ENCODE results near the gene FDX1. TPM values are rescaled to one million over a fixed set of nuclear protein-coding genes. Genes with fewer than 3 reads are reported as not detected.

Gene FDX1
- total and polyA plus RNA-seq, 2 of the 13 experiments (the other 11 are each of a cell fraction or from before 2014, with no cell fraction given), result 4.5 to 13.1 TPM

- TF ChIP-seq ZNF691 (CRISPR knock-in tag; IDR thresholded peaks at IDR 0.05; ENCODE audit: borderline replicate concordance, low read depth) (0 out of 2 replicates have a peak, but pooled peaks have one; percentile 10), SNAPC2 (CRISPR knock-in tag; IDR thresholded peaks at IDR 0.05) (0 out of 2 replicates have a peak, but pooled peaks have one; percentile 25), FOXJ3 (CRISPR knock-in tag; IDR thresholded peaks at IDR 0.05; ENCODE audit: borderline replicate concordance) (no peak), ZNF616 (CRISPR knock-in tag; IDR thresholded peaks at IDR 0.05; ENCODE audit: low read depth) (0 out of 2 replicates have a peak, but pooled peaks have one; percentile 9), ZNF768 (CRISPR knock-in tag; IDR thresholded peaks at IDR 0.05) (no peak), RARG (CRISPR knock-in tag; IDR thresholded peaks at IDR 0.05; ENCODE audit: low read depth) (no peak), ZNF567 (CRISPR knock-in tag; IDR thresholded peaks at IDR 0.05; ENCODE audit: borderline replicate concordance) (no peak; the same call in 1 of the 2 replicates), ZNF839 (CRISPR knock-in tag; IDR thresholded peaks at IDR 0.05; ENCODE audit: borderline replicate concordance) (no peak), ZNF350 (CRISPR knock-in tag; IDR thresholded peaks at IDR 0.05; ENCODE audit: borderline replicate concordance, low read depth) (0 out of 2 replicates have a peak, but pooled peaks have one; percentile 21), BCL6 (CRISPR knock-in tag; IDR thresholded peaks at IDR 0.05) (peak; percentile 28; the same call in 1 of the 2 replicates), ZNF282 (IDR thresholded peaks at IDR 0.05; ENCODE audit: partially characterized antibody) (no peak), ZNF687 (CRISPR knock-in tag; IDR thresholded peaks at IDR 0.05) (peak; percentile 73), CREM (IDR thresholded peaks at IDR 0.05) (no peak), CREM (CRISPR knock-in tag; IDR thresholded peaks at IDR 0.05) (no peak), ZNF775 (CRISPR knock-in tag; IDR thresholded peaks at IDR 0.05; ENCODE audit: borderline replicate concordance) (no peak), NFE2L2 (IDR thresholded peaks at IDR 0.05; ENCODE audit: low read length) (no peak), ZNF33B (CRISPR knock-in tag; IDR thresholded peaks at IDR 0.05) (0 out of 2 replicates have a peak, but pooled peaks have one; percentile 63), HDAC2 (CRISPR knock-in tag; IDR thresholded peaks at IDR 0.05) (0 out of 2 replicates have a peak, but pooled peaks have one; percentile 33), NFKBIZ (CRISPR knock-in tag; IDR thresholded peaks at IDR 0.05) (no peak), ZFP91 (CRISPR knock-in tag; IDR thresholded peaks at IDR 0.05; ENCODE audit: borderline replicate concordance) (peak; percentile 41; the same call in 1 of the 2 replicates), CERS6 (CRISPR knock-in tag; IDR thresholded peaks at IDR 0.05) (no peak), KDM3A (CRISPR knock-in tag; IDR thresholded peaks at IDR 0.05; ENCODE audit: low read depth) (no peak), ZBTB42 (CRISPR knock-in tag; IDR thresholded peaks at IDR 0.05) (no peak)
Measured at GRCh38 chr11:110430267-110431050, 711 bp downstream of the FDX1 start (continued).

Measured in HepG2 (cell line).